Suppressor macrophage treated with lipopolysaccharide for 1 hour (primary cell): ENCODE results near the gene TUBB3.
"Not testable (repeated sequence)": the region's sequence is repeated elsewhere in the genome, so short reads cannot be mapped to it uniquely, and the experiment has no call there.

Source experiments
- DNase-seq, 3 donors: peaks; one replicate each; pipeline ENCODE4 v3.0.0-alpha.2; 2020 to 2022

The TUBB3 gene

DNA sequence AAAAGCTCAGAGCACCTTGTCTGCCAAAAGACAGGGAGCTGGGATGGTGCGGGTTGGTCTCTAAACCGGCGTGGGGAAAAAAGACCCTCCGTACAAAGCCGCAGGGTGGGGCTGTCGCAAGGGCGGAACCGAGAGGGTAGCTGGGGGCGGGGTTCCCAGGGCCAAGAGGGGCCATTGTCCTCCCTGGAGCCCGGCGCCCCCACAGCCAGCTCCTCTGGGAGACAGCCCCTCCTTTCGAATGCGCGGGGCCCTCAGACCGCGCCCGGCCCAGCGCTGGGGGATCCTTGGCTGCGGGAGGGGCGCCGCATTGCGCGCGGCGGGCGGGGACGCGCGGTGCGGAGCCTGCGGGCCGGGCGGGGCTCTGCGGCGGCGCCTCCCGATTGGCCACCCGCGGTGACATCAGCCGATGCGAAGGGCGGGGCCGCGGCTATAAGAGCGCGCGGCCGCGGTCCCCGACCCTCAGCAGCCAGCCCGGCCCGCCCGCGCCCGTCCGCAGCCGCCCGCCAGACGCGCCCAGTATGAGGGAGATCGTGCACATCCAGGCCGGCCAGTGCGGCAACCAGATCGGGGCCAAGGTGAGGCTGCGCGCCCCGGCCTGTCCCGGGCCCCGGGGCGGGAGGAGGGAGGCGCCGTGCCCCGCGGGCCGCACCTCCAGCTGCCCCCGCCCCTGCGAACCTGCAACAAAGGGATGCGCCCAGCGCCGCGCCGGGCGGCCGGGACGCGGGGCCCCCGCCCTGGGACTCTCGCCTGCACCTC lies at the start of gene TUBB3:
Gene TUBB3, plus strand, starts transcription at position 459 of the 756 bp plus-strand sequence. Its CDS starts 60 bp downstream, at position 519.
- DNase-seq, result peak; percentile 80 to 91 (median 82)

GRCh38 chr16:89873972-89874689 lies 49.0 kb upstream of the TUBB3 start:
- peak; percentile 98 to 100 (median 100) for DNase-seq

DNA sequence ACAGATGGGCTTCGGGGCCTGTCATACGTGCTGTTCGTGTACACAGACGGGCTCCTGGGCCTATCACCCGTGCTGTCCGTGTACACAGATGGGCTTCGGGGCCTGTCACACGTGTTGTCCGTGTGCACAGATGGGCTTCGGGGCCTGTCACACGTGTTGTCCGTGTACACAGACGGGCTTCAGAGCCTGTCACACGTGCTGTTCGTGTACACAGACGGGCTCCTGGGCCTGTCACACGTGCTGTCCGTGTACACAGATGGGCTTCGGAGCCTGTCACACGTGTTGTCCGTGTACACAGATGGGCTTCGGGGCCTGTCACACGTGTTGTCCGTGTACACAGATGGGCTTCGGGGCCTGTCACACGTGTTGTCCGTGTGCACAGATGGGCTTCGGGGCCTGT lies 44.0 kb upstream of the TUBB3 start:
- DNase-seq, result not testable (repeated sequence)

- DNase-seq, result no peak
These were observed 42.4 kb upstream of the TUBB3 start for GRCh38 chr16:89880477-89881367.

- DNase-seq, result no peak
These were observed 41.8 kb upstream of the TUBB3 start for GRCh38 chr16:89881368-89881730.

- DNase-seq, result no peak
These were observed 39.6 kb upstream of the TUBB3 start for GRCh38 chr16:89883346-89884040.

DNA sequence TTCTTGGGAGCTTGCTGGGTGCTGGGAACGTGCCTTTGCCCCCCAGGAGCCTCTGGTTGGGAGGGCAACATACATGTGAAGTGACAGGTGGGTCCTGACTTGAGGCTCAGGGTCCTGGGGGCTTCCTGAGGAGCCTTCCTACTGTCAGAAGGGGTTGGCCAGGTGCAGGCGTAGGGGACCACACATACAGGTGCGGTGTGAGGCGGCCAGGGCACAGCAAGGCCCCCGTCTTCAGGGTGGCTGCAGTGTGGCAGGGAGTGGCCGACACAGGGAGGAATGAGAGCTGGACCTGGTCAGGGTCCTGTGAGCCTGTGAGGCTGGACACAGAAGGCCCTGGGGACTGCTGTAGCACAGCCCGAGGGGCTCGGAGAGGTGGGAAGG lies 39.1 kb upstream of the TUBB3 start:
- no peak for DNase-seq

DNA sequence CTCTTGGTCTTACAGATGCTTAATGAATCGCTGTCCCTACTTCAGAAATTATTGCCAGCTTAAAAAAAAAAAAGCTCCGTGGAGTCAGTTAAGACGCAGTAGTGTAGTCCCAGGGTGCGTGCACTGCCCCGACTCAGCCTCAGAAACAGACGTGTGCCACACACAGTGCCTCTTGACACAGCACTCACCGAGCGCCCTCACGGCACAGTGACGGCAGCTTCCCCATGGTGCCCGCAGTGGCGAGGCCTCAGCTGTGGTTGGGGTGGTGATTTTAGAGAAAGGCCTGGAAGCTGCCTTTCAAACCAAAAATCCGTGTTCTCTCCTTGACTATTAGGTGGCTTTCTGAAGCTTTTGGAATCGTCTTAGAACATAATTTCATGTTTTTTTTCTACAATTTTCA lies 35.9 kb upstream of the TUBB3 start:
- no peak for DNase-seq

DNA sequence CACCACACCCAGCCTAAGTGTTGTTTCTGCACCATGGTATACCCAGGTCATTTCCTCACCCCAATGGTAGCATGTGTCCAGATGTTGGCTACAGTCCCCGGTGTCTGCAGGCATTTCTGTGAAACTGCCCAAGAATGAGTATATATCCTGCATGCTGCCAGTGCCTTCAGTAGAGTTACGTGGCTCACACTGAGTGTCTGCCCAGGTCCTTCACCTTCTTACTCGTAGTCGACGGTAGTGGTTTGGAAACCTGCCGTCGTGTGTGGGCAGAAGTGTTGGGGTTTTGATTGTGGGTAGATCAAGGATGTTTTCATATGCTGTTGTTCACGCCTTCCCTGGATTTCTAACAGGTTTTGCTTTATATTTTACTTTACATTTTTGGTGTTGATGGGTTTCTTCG lies 32.9 kb upstream of the TUBB3 start:
- no peak for DNase-seq

DNA sequence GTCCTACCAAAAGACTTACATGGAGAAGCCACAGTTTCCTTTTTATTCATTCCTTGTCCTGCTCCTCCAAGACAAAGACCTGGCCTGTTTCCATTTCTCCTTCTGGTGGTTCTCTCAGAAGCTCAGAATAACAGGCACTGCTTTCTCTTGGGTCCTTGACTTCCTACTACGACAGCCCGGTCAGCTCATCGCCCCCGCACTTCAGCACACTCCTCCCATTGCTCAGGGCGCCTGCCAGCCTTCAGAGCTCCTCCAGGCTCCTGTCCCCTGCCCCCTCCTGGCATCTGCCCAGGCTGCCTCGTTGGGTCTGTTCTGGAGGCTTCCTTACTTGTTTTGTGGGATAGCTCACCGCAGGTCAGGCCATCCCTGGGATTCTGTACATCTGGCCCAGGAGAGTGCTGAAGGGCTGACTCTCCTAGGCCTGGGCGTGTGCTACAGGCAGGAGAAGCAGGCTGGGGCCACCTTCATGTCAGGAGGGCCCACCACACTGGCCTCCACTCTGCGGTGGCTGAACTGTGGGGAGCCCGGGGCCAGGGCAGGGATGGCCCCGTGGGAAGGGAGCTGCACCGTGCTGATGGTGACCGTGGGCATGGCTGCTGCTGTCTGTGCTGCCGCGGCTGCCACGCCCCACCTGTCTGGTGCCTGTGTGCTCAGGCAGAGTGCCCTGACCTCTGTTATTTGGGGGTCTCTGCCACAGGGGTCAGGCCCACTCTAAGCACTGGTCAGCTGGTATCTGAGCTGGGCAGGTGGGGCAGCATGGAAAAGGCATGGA lies 32.1 kb upstream of the TUBB3 start:
- DNase-seq, result no peak

DNA sequence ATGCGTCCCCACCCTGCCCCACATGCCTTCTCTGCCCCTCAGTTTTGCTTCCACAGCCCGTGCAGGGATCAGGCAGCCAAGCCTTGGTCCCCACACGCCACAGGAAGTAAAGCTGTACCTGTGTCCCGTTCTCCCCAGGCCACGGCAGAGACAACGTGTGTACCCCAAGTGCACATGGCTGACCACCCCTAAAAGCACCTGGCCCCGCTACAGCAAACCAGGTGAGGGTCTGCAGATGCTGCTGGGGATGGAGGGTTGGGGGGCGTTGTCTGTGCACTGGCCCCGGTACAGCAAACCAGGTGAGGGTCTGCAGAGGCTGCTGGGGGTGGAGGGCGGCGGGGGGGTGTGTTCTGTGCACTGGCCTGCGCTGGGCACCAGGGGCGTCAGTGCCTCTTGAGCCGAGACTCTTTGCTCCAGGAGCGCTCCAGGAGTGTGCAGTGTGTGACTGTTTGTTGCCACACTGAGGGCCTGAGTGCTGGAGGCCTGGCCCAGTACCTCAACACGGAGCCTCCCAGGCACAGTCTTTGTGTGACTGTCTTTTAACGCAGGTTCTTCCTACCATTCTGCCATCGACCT lies 31.0 kb upstream of the TUBB3 start:
- no peak for DNase-seq

DNA sequence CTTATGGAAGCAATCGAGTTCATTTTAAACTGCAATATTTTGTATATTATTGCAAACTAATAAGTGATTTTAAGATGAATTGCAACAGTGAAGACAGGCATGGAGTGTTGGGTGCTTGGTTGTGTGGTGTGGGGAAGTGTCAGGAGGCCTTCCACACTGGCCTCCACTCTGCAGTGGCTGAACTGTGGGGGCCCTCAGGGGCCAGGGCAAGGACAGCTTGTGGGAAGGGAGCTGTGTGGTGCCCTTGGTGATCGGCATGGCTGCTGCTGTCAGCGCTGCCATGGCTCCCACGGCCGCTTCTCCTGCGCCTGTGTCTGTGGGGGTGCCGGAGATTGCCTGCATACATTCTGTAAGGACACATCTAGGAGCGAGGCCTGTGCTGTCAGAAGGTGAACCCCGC lies 30.5 kb upstream of the TUBB3 start:
- no peak for DNase-seq

DNA sequence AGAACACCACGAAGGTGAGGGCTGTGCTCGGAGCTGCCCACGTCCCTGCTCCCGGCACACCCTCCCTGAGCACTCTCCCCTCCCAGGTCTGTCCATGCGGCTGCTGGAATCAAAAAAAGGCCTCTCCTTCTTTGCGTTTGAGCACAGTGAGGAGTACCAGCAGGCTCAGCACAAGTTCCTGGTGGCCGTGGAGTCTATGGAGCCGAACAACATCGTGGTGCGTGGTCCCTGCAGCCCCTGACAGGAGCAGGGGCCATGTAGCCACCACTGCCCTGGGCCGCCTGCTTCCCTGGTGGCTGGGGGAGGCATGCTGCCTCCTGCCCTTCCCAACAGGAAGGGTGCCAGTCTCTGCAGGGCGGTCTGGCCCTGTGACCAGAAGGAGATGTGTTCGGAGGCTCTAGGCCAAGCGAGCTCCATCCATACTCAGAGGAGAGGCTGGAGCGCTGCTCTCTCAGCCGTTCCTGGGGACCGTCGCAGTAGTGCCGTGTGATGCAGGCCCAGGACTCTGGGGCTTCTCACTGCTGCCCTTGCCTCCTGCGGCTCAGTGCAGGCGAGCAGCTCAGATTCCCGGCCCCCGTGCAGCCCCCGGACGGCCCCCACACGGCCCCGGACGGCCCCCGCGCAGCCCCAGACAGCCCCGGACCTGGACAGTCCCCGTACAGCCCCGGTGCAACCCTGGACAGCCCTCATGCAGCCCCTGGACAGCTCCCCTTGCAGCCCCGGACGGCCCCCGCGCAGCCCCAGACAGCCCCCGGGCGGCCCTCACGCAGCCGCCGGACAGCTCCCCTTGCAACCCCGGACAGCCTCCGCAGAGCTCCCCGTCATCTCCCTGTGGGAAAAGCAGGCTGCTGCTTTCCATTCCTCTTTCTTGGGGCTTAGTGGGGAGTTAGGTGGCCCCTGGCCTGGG lies 29.2 kb upstream of the TUBB3 start:
- no peak for DNase-seq

GRCh38 chr16:89895482-89896250 lies 27.5 kb upstream of the TUBB3 start:
- DNase-seq, result no peak

- no peak for DNase-seq
These were observed 25.9 kb upstream of the TUBB3 start for GRCh38 chr16:89897204-89897603.

GRCh38 chr16:89898201-89898967 lies 24.8 kb upstream of the TUBB3 start:
- no peak for DNase-seq

GRCh38 chr16:89899879-89900481 lies 23.2 kb upstream of the TUBB3 start:
- DNase-seq, result no peak

GRCh38 chr16:89900885-89901284 lies 22.3 kb upstream of the TUBB3 start:
- no peak for DNase-seq

DNA sequence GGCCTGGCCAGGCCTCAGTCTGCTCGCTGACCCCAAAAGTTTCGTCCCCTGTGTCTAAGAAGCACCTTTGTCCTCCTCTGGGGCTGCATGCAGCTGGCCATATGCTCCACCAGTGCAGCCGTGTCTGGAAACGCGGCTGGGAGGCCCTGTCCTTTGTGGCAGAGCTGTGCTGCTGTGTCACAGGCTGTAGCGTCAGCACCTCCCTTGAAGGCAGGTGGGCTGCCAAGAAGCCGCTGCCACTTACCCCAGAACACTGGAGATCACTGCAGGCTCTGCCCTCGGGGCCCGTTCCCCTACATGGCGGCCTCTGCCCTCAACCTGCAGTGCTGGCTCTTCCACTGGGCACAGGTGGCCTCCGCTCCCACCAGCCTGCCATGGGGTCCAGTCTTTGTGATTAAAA lies 20.2 kb upstream of the TUBB3 start:
- DNase-seq, result no peak
